ENCODE data around the gene GOLGA3.
"Not testable (repeated sequence)": the region's sequence is repeated elsewhere in the genome, so short reads cannot be mapped to it uniquely, and the experiment has no call there.

The GOLGA3 gene

GRCh38 chr12:132841151-132841550, 12.5 kb upstream of the GOLGA3 start:
- 93% methylated on average over 15 of the region's 15 CpGs for WGBS
- H3K4me1 ChIP-seq (ENCODE audit: insufficient read depth, low read length), result no peaks in the 10 kb centered on the region
- H3K36me3 ChIP-seq (ENCODE audit: insufficient read depth, low read length), result peaks cover 55% of the 10 kb centered on the region
- no peak overlapping the region for H3K27ac ChIP-seq (ENCODE audit: low read depth, low read length)
- H3K4me3 ChIP-seq (ENCODE audit: low read length), result no peak overlapping the region
- H3K9me3 ChIP-seq (ENCODE audit: insufficient read depth, low read depth, low read length), result no peaks in the 10 kb centered on the region
- H3K27me3 ChIP-seq (ENCODE audit: insufficient read depth, low read length), result no peaks in the 10 kb centered on the region
- H3K9ac ChIP-seq (ENCODE audit: low read depth, low read length), result no peak overlapping the region

- Histone ChIP-seq H3K36me3 (ENCODE audit: insufficient read depth, low read length) (peaks cover 49% of the 10 kb centered on the region), H3K4me3 (ENCODE audit: low read length) (no peak overlapping the region), H3K4me1 (ENCODE audit: insufficient read depth, low read length) (no peaks in the 10 kb centered on the region), H3K9ac (ENCODE audit: low read depth, low read length) (no peak overlapping the region), H3K27me3 (ENCODE audit: insufficient read depth, low read length) (no peaks in the 10 kb centered on the region), H3K27ac (ENCODE audit: low read depth, low read length) (no peak overlapping the region), H3K9me3 (ENCODE audit: insufficient read depth, low read depth, low read length) (no peaks in the 10 kb centered on the region)
- 90% methylated on average over 20 of the region's 20 CpGs for WGBS
Observed at GRCh38 chr12:132840536-132840935, 11.9 kb upstream of the GOLGA3 start.

- Histone ChIP-seq H3K9me3 (ENCODE audit: insufficient read depth, low read depth, low read length) (no peaks in the 10 kb centered on the region), H3K9ac (ENCODE audit: low read depth, low read length) (no peak overlapping the region)
- 89% methylated on average over 14 of the region's 14 CpGs for WGBS
Observed at GRCh38 chr12:132839558-132840235, 11.0 kb upstream of the GOLGA3 start.

GRCh38 chr12:132838410-132839080, 9.9 kb upstream of the GOLGA3 start:
- H3K9me3 ChIP-seq (ENCODE audit: insufficient read depth, low read depth, low read length), result no peaks in the 10 kb centered on the region
- peaks cover 36% of the 10 kb centered on the region for H3K36me3 ChIP-seq (ENCODE audit: insufficient read depth, low read length)
- no peak overlapping the region for H3K27ac ChIP-seq (ENCODE audit: low read depth, low read length)
- H3K27me3 ChIP-seq (ENCODE audit: insufficient read depth, low read length), result no peaks in the 10 kb centered on the region
- WGBS, result 95% methylated on average over 17 of the region's 17 CpGs
- H3K4me1 ChIP-seq (ENCODE audit: insufficient read depth, low read length), result no peaks in the 10 kb centered on the region
- H3K4me3 ChIP-seq (ENCODE audit: low read length), result no peak overlapping the region
- no peak overlapping the region for H3K9ac ChIP-seq (ENCODE audit: low read depth, low read length)

More at GRCh38 chr12:132839558-132840235, 11.0 kb upstream of the GOLGA3 start:
- no peaks in the 10 kb centered on the region for H3K27me3 ChIP-seq (ENCODE audit: insufficient read depth, low read length)
- H3K4me1 ChIP-seq (ENCODE audit: insufficient read depth, low read length), result no peaks in the 10 kb centered on the region
- H3K36me3 ChIP-seq (ENCODE audit: insufficient read depth, low read length), result peaks cover 43% of the 10 kb centered on the region
- no peak overlapping the region for H3K27ac ChIP-seq (ENCODE audit: low read depth, low read length)
- no peak overlapping the region for H3K4me3 ChIP-seq (ENCODE audit: low read length)

- Histone ChIP-seq H3K27ac (ENCODE audit: low read depth, low read length) (no peak overlapping the region), H3K9ac (ENCODE audit: low read depth, low read length) (no peak overlapping the region), H3K9me3 (ENCODE audit: insufficient read depth, low read depth, low read length) (no peaks in the 10 kb centered on the region), H3K4me3 (ENCODE audit: low read length) (no peak overlapping the region), H3K4me1 (ENCODE audit: insufficient read depth, low read length) (no peaks in the 10 kb centered on the region), H3K36me3 (ENCODE audit: insufficient read depth, low read length) (peaks cover 30% of the 10 kb centered on the region), H3K27me3 (ENCODE audit: insufficient read depth, low read length) (no peaks in the 10 kb centered on the region)
- 94% methylated on average over 27 of the region's 27 CpGs for WGBS
Observed at GRCh38 chr12:132837693-132838409, 9.2 kb upstream of the GOLGA3 start.

GRCh38 chr12:132836795-132837331, 8.2 kb upstream of the GOLGA3 start:
- no peaks in the 10 kb centered on the region for H3K27me3 ChIP-seq (ENCODE audit: insufficient read depth, low read length)
- no peaks in the 10 kb centered on the region for H3K9me3 ChIP-seq (ENCODE audit: insufficient read depth, low read depth, low read length)
- WGBS, result 94% methylated on average over 5 of the region's 5 CpGs
- no peaks in the 10 kb centered on the region for H3K4me1 ChIP-seq (ENCODE audit: insufficient read depth, low read length)
- H3K9ac ChIP-seq (ENCODE audit: low read depth, low read length), result no peak overlapping the region
- peaks cover 21% of the 10 kb centered on the region for H3K36me3 ChIP-seq (ENCODE audit: insufficient read depth, low read length)
- H3K27ac ChIP-seq (ENCODE audit: low read depth, low read length), result no peak overlapping the region
- H3K4me3 ChIP-seq (ENCODE audit: low read length), result no peak overlapping the region

- 96% methylated on average over 30 of the region's 30 CpGs for WGBS
- not testable (repeated sequence) for H3K27ac ChIP-seq (ENCODE audit: low read depth, low read length); H3K4me1 ChIP-seq (ENCODE audit: insufficient read depth, low read length); H3K9me3 ChIP-seq (ENCODE audit: insufficient read depth, low read depth, low read length); H3K4me3 ChIP-seq (ENCODE audit: low read length); H3K27me3 ChIP-seq (ENCODE audit: insufficient read depth, low read length); H3K9ac ChIP-seq (ENCODE audit: low read depth, low read length)
- H3K36me3 ChIP-seq (ENCODE audit: insufficient read depth, low read length), result peaks cover 14% of the 10 kb centered on the region
Observed at GRCh38 chr12:132836230-132836629, 7.6 kb upstream of the GOLGA3 start.

- WGBS, result 96% methylated on average over 34 of the region's 42 CpGs
Observed at GRCh38 chr12:132835076-132836025, 6.7 kb upstream of the GOLGA3 start.

GRCh38 chr12:132834181-132834711, 5.6 kb upstream of the GOLGA3 start:
- Histone ChIP-seq H3K4me1 (ENCODE audit: insufficient read depth, low read length) (no peaks in the 10 kb centered on the region), H3K27me3 (ENCODE audit: insufficient read depth, low read length) (no peaks in the 10 kb centered on the region), H3K36me3 (ENCODE audit: insufficient read depth, low read length) (no peaks in the 10 kb centered on the region; the same call in 1 of the 2 replicates), H3K9me3 (ENCODE audit: insufficient read depth, low read depth, low read length) (no peaks in the 10 kb centered on the region), H3K4me3 (ENCODE audit: low read length) (no peak overlapping the region), H3K27ac (ENCODE audit: low read depth, low read length) (no peak overlapping the region), H3K9ac (ENCODE audit: low read depth, low read length) (no peak overlapping the region)
- WGBS, result 94% methylated on average over 3 of the region's 5 CpGs

More at GRCh38 chr12:132835076-132836025, 6.7 kb upstream of the GOLGA3 start:
- Histone ChIP-seq H3K4me3 (ENCODE audit: low read length) (no peak overlapping the region), H3K9me3 (ENCODE audit: insufficient read depth, low read depth, low read length) (no peaks in the 10 kb centered on the region), H3K27ac (ENCODE audit: low read depth, low read length) (no peak overlapping the region), H3K9ac (ENCODE audit: low read depth, low read length) (no peak overlapping the region), H3K27me3 (ENCODE audit: insufficient read depth, low read length) (no peaks in the 10 kb centered on the region), H3K4me1 (ENCODE audit: insufficient read depth, low read length) (no peaks in the 10 kb centered on the region), H3K36me3 (ENCODE audit: insufficient read depth, low read length) (peaks cover 5% of the 10 kb centered on the region)

- no peak overlapping the region for H3K27ac ChIP-seq (ENCODE audit: low read depth, low read length)
- H3K36me3 ChIP-seq (ENCODE audit: insufficient read depth, low read length), result no peaks in the 10 kb centered on the region; the same call in 1 of the 2 replicates
- H3K4me1 ChIP-seq (ENCODE audit: insufficient read depth, low read length), result no peaks in the 10 kb centered on the region
- no peaks in the 10 kb centered on the region for H3K9me3 ChIP-seq (ENCODE audit: insufficient read depth, low read depth, low read length)
- WGBS, result 94% methylated on average over 8 of the region's 8 CpGs
- H3K9ac ChIP-seq (ENCODE audit: low read depth, low read length), result no peak overlapping the region
- no peak overlapping the region for H3K4me3 ChIP-seq (ENCODE audit: low read length)
- H3K27me3 ChIP-seq (ENCODE audit: insufficient read depth, low read length), result no peaks in the 10 kb centered on the region
Observed at GRCh38 chr12:132833341-132833740, 4.7 kb upstream of the GOLGA3 start.

Measured in HUES64 (cell line).